Measurements from ENCODE around the gene MAP3K7CL.

GRCh38 chr21:29221253-29221744, 90.9 kb downstream of the MAP3K7CL start:
- TF ChIP-seq CTCF (IDR thresholded peaks at IDR 0.05) = no peak
- TF ChIP-seq POLR2AphosphoS5 (IDR thresholded peaks at IDR 0.05; ENCODE audit: insufficient read depth in 1 of 2, low read depth in 1 of 2) = no peak

Data from vagina (tissue), 2 donors.